Endothelial cell of umbilical vein (primary cell): ENCODE results near the gene SIM2.

Experiments
- EZH2 ChIP-seq: IDR thresholded peaks from 2 replicates; pipeline ENCODE4 v1.6.1; 2012; ENCODE audit warnings: borderline replicate concordance, low read depth, mild to moderate bottlenecking, moderate library complexity, low read length, inconsistent platforms; ENCODE audit not compliant: severe bottlenecking
- JUN ChIP-seq: IDR thresholded peaks from 2 replicates; pipeline ENCODE4 v1.6.1; 2011; ENCODE audit warnings: borderline replicate concordance, low read depth; ENCODE audit not compliant: insufficient read length, insufficient read depth
- POLR2A ChIP-seq: IDR thresholded peaks from 2 replicates; pipeline ENCODE4 v1.6.1; 2012; ENCODE audit warnings: low read depth, mild to moderate bottlenecking, control low read depth, low read length
- TF ChIP-seq, protein P1 (sequence below), 2 donors: IDR thresholded peaks; 1 replicate in 1 of 2; 2 replicates in 1 of 2; pipeline ENCODE4 v1.5.1; 2011; ENCODE audit warnings: low read length in 2 of 2, mild to moderate bottlenecking in 2 of 2, moderate library complexity in 2 of 2, control low read depth in 1 of 2, inconsistent platforms in 1 of 2, low read depth in 1 of 2; ENCODE audit not compliant: insufficient read depth in 1 of 2; ENCODE audit errors: extremely low read depth in 1 of 2

DNA sequence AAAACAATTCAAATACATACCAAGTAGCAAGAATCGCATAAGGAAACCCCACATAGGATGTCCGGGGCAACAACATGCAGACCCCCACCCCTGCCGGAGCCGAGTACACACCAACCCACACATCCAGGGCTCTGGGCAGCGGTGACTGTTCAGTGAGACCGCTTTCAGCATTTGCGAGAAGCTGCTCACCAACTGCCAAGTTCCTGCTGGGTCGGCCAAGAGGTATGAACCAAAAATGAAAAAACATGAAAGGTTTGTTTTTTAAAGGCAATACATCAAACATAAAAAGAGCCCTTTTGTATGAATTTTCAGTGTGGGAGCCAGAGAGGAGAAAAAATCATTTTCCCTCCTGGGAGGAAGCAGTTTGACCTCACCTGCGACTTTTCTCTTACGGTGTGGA is 92.3 kb downstream of the SIM2 start:
- TF ChIP-seq EZH2 (no peak), POLR2A (no peak), JUN (no peak)
- TF ChIP-seq, protein P1, sequence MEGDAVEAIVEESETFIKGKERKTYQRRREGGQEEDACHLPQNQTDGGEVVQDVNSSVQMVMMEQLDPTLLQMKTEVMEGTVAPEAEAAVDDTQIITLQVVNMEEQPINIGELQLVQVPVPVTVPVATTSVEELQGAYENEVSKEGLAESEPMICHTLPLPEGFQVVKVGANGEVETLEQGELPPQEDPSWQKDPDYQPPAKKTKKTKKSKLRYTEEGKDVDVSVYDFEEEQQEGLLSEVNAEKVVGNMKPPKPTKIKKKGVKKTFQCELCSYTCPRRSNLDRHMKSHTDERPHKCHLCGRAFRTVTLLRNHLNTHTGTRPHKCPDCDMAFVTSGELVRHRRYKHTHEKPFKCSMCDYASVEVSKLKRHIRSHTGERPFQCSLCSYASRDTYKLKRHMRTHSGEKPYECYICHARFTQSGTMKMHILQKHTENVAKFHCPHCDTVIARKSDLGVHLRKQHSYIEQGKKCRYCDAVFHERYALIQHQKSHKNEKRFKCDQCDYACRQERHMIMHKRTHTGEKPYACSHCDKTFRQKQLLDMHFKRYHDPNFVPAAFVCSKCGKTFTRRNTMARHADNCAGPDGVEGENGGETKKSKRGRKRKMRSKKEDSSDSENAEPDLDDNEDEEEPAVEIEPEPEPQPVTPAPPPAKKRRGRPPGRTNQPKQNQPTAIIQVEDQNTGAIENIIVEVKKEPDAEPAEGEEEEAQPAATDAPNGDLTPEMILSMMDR (IDR thresholded peaks at IDR 0.05; ENCODE audit: extremely low read depth in 1 of 2, insufficient read depth in 1 of 2, low read depth in 1 of 2, low read length in 2 of 2) = no peak
